Cardiac fibroblast (primary cell): Measurements from ENCODE around the gene SF3B2.

ENCODE experiments used
- DNase-seq, 2 donors: peaks; one replicate each; pipeline versions ENCODE4 v3.0.0 to v3.0.0-alpha.2; 2010; ENCODE audit warnings: low read depth in 2 of 2
- H3K4me3 ChIP-seq, 2 donors: replicated peaks in 1 of 2; 1 replicate in 1 of 2; 2 replicates in 1 of 2; pipeline ENCODE4 v1.5.1; 2011; ENCODE audit warnings: low read depth in 2 of 2, low read length in 2 of 2, mild to moderate bottlenecking in 2 of 2, moderate library complexity in 1 of 2
- TF ChIP-seq, protein P1 (sequence below): IDR thresholded peaks from one replicate; pipeline ENCODE4 v1.5.1; 2011; ENCODE audit warnings: low read depth, mild to moderate bottlenecking, low read length, inconsistent platforms

Gene SF3B2

DNA sequence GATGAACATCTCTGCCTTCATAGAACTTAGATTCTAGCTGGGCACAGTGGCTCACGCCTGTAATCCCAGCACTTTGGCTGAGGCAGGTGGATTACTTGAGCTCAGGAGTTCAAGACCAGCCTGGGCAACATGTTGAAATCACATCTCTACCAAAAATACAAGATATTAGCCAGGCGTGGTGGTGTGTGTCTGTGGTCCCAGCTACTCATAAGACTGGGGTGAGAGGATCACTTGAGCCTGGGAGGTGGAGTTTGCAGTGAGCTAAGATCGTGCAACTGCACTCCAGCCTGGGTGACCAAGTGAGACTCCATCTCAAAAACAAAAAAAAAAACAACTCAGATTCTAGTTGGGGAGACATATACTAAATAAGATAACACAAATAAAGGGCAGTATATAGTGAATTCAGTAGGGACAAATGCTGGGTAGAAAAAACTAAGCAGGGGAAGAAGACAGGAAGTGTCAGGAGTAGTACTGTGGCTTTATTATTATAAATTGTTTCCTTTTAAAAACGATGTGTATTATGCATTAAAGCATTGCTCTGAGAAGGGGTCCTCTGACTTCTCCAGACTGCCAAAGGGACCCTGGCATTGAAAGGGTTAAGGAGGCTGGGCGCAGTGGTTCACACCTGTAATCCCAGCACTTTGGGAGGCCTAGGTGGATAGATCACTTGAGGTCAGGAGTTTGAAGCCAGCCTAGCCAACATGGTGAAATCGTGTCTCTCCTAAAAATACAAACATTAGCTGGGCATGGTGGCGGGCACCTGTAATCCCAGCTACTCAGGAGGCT lies 64.6 kb downstream of the SF3B2 start:
- H3K4me3 ChIP-seq = no peak overlapping the region
- no peak for DNase-seq
- TF ChIP-seq, protein P1, sequence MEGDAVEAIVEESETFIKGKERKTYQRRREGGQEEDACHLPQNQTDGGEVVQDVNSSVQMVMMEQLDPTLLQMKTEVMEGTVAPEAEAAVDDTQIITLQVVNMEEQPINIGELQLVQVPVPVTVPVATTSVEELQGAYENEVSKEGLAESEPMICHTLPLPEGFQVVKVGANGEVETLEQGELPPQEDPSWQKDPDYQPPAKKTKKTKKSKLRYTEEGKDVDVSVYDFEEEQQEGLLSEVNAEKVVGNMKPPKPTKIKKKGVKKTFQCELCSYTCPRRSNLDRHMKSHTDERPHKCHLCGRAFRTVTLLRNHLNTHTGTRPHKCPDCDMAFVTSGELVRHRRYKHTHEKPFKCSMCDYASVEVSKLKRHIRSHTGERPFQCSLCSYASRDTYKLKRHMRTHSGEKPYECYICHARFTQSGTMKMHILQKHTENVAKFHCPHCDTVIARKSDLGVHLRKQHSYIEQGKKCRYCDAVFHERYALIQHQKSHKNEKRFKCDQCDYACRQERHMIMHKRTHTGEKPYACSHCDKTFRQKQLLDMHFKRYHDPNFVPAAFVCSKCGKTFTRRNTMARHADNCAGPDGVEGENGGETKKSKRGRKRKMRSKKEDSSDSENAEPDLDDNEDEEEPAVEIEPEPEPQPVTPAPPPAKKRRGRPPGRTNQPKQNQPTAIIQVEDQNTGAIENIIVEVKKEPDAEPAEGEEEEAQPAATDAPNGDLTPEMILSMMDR = no peak

GRCh38 chr11:66118847-66119246 lies 66.7 kb downstream of the SF3B2 start:
- TF ChIP-seq, protein P1 = no peak
- no peak overlapping the region for H3K4me3 ChIP-seq
- no peak for DNase-seq
